GM23338 (cell line): Measurements from ENCODE around the gene MICAL3. TPM values are rescaled to one million over a fixed set of nuclear protein-coding genes. Genes with fewer than 3 reads are reported as not detected.

Source experiments
- ATAC-seq: fragments of 200-7000 bp; cut with Tn5 transposase; 3 replicates; pipeline ENCODE4 v1.9.1; 2020
- DNase-seq: peaks from one replicate; pipeline ENCODE4 v3.0.0-alpha.2; 2015; ENCODE audit warnings: low spot score
- H2AFZ ChIP-seq: fragments of 200-600 bp; sonication (generic); 2 replicates; pipeline ENCODE4 v1.8.0; 2016; ENCODE audit warnings: antibody characterized with exemption, mild to moderate bottlenecking, moderate library complexity
- H3F3A ChIP-seq: fragments of 200-600 bp; sonication (generic); replicated peaks from 2 replicates; pipeline ENCODE4 v1.8.0; 2017; ENCODE audit warnings: antibody characterized with exemption, mixed run types, low read depth
- H3K27ac ChIP-seq: fragments of 200-600 bp; sonication (generic); 2 replicates; pipeline ENCODE4 v1.6.1; 2016; ENCODE audit warnings: low read depth
- H3K27me3 ChIP-seq: fragments of 200-600 bp; sonication (generic); 2 replicates; pipeline ENCODE4 v1.8.0; 2016; ENCODE audit warnings: mild to moderate bottlenecking, mixed run types, moderate library complexity; ENCODE audit not compliant: insufficient read depth
- H3K36me3 ChIP-seq: fragments of 200-600 bp; sonication (generic); 2 replicates; pipeline ENCODE4 v1.8.0; 2016; ENCODE audit warnings: mild to moderate bottlenecking; ENCODE audit not compliant: insufficient read depth
- H3K4me1 ChIP-seq: fragments of 200-600 bp; sonication (generic); 2 replicates; pipeline ENCODE4 v1.8.0; 2016; ENCODE audit warnings: mild to moderate bottlenecking, moderate library complexity; ENCODE audit not compliant: insufficient read depth
- H3K4me2 ChIP-seq: fragments of 200-600 bp; sonication (generic); 2 replicates; pipeline ENCODE4 v1.7.1; 2017; ENCODE audit warnings: mixed run types
- H3K4me3 ChIP-seq: fragments of 200-600 bp; sonication (generic); 2 replicates; pipeline ENCODE4 v1.6.1; 2016; ENCODE audit warnings: mixed run types
- H3K79me2 ChIP-seq: fragments of 200-600 bp; sonication (generic); replicated peaks from 2 replicates; pipeline ENCODE4 v1.8.0; 2017; ENCODE audit warnings: mild to moderate bottlenecking; ENCODE audit not compliant: insufficient read depth
- H3K9me2 ChIP-seq: fragments of 200-600 bp; sonication (generic); 2 replicates; pipeline ENCODE4 v1.8.0; 2017; ENCODE audit not compliant: insufficient read depth
- H4K20me1 ChIP-seq: fragments of 200-600 bp; sonication (generic); replicated peaks from 2 replicates; pipeline ENCODE4 v1.8.0; 2017; ENCODE audit warnings: mild to moderate bottlenecking; ENCODE audit not compliant: insufficient read depth
- H3K27ac Mint-ChIP-seq: 2 replicates; pipeline ENCODE4 v1.8.0; 2020; ENCODE audit warnings: inconsistent platforms, mild to moderate bottlenecking, moderate library complexity, mixed read lengths
- H3K27me3 Mint-ChIP-seq: 3 replicates; pipeline ENCODE4 v1.8.0; 2022; ENCODE audit warnings: low read depth, mild to moderate bottlenecking, moderate library complexity, mixed read lengths, inconsistent platforms; ENCODE audit not compliant: insufficient read depth, poor library complexity
- H3K36me3 Mint-ChIP-seq: 3 replicates; pipeline ENCODE4 v1.8.0; 2021; ENCODE audit warnings: low read depth, mild to moderate bottlenecking, inconsistent platforms, moderate library complexity, mixed read lengths
- H3K4me1 Mint-ChIP-seq: 3 replicates; pipeline ENCODE4 v1.8.0; 2020; ENCODE audit warnings: mild to moderate bottlenecking, inconsistent platforms, mixed read lengths
- H3K4me3 Mint-ChIP-seq: 3 replicates; pipeline ENCODE4 v1.8.0; 2021; ENCODE audit warnings: moderate library complexity, mild to moderate bottlenecking, inconsistent platforms, mixed read lengths
- H3K9me3 Mint-ChIP-seq: 3 replicates; pipeline ENCODE4 v1.8.0; 2020; ENCODE audit warnings: moderate library complexity, mild to moderate bottlenecking, inconsistent platforms, mixed read lengths
- CREB1 ChIP-seq: fragments of 250-450 bp; sonication (Bioruptor Pico); IDR thresholded peaks from 2 replicates; pipeline ENCODE4 v1.5.0; 2020; ENCODE audit warnings: low read depth, mild to moderate bottlenecking, moderate library complexity
- EZH2 ChIP-seq: fragments of 200-600 bp; sonication (generic); IDR thresholded peaks from one replicate; pipeline ENCODE4 v1.8.0; 2017; ENCODE audit warnings: antibody characterized with exemption, mild to moderate bottlenecking, low read depth; ENCODE audit not compliant: unreplicated experiment
- EZH2phosphoT487 ChIP-seq: fragments of 200-600 bp; sonication (generic); IDR thresholded peaks from one replicate; pipeline ENCODE4 v1.8.1; 2018; ENCODE audit warnings: antibody characterized with exemption; ENCODE audit not compliant: unreplicated experiment
- JUNB ChIP-seq: IDR thresholded peaks from one replicate; pipeline ENCODE4 v1.6.1; 2016; ENCODE audit warnings: antibody characterized with exemption; ENCODE audit not compliant: unreplicated experiment
- NANOG ChIP-seq: IDR thresholded peaks from 2 replicates; pipeline ENCODE4 v1.6.1; 2016; ENCODE audit warnings: antibody characterized with exemption, borderline replicate concordance
- POLR2AphosphoS5 ChIP-seq: IDR thresholded peaks from 2 replicates; pipeline ENCODE4 v1.6.1; 2016; ENCODE audit warnings: antibody characterized with exemption, low read depth
- STAT1 ChIP-seq: IDR thresholded peaks from one replicate; pipeline ENCODE4 v1.6.1; 2016; ENCODE audit warnings: antibody characterized with exemption; ENCODE audit not compliant: unreplicated experiment
- ZNF114 ChIP-seq: fragments of 250-450 bp; sonication (Bioruptor Pico); IDR thresholded peaks from 2 replicates; pipeline ENCODE4 v1.5.0; 2020; ENCODE audit warnings: mild to moderate bottlenecking, moderate library complexity
- ZNF331 ChIP-seq: fragments of 250-450 bp; sonication (Bioruptor Pico); IDR thresholded peaks from 2 replicates; pipeline ENCODE4 v1.5.0; 2020; ENCODE audit warnings: low read depth, mild to moderate bottlenecking, moderate library complexity
- ZNF462 ChIP-seq: fragments of 250-450 bp; sonication (Bioruptor Pico); IDR thresholded peaks from 2 replicates; pipeline ENCODE4 v1.5.0; 2020; ENCODE audit warnings: mild to moderate bottlenecking, moderate library complexity
- polyA plus RNA-seq: library from polyadenylated mRNA; unstranded; fragments of >200 nt; fragmentation: Nextera tagmentation; extraction: Ambion mirVana; gene quantifications from 2 replicates; pipeline ENCODE4 v1.2.1, GENCODE V29; 2016
- total RNA-seq: library from RNA; depleted of rRNA; stranded (reverse); fragments of >200 nt; shearing (Covaris generic); gene quantifications from 2 replicates; pipeline ENCODE4 v1.2.3, GENCODE V29; 2014
- TF ChIP-seq, protein P1 (sequence below): IDR thresholded peaks from 2 replicates; pipeline ENCODE4 v1.6.1; 2016; ENCODE audit warnings: antibody characterized with exemption
- TF ChIP-seq, protein P2 (sequence below), 2 experiments: fragments of 200-600 bp in 1 of 2; sonication (generic) in 1 of 2; conservative IDR thresholded peaks; 2 replicates each; pipeline versions ENCODE4 v1.5.1 to v1.6.1; 2016 to 2017; ENCODE audit warnings: antibody characterized with exemption in 2 of 2, low read depth in 2 of 2, mild to moderate bottlenecking in 2 of 2, moderate library complexity in 1 of 2
- TF ChIP-seq, protein P3 (sequence below): IDR thresholded peaks from one replicate; pipeline ENCODE4 v1.6.1; 2018; ENCODE audit warnings: antibody characterized with exemption; ENCODE audit not compliant: unreplicated experiment

Gene MICAL3
- total and polyA plus RNA-seq, 2 experiments from 2014 or later, result 10.1 to 33.9 TPM

GRCh38 chr22:17847360-17848078 is 176.8 kb downstream of the MICAL3 start:
- Mint-ChIP-seq H3K27ac (no peak overlapping the region), H3K27me3 (no peaks in the 10 kb centered on the region), H3K36me3 (peaks cover 3% of the 10 kb centered on the region; the same call in 1 of the 3 replicates), H3K4me1 (peaks cover 9% of the 10 kb centered on the region; the same call in 2 of the 3 replicates), H3K9me3 (no peaks in the 10 kb centered on the region; the same call in 2 of the 3 replicates), H3K4me3 (no peak overlapping the region)
- Histone ChIP-seq H3K36me3 (no peaks in the 10 kb centered on the region), H3K79me2 (no peaks in the 10 kb centered on the region), H3K27ac (no peak overlapping the region), H3F3A (no peaks in the 10 kb centered on the region), H3K4me2 (no peak overlapping the region), H4K20me1 (no peaks in the 10 kb centered on the region; the same call in 1 of the 2 replicates), H3K4me3 (no peak overlapping the region), H3K4me1 (no peaks in the 10 kb centered on the region; the same call in 1 of the 2 replicates), H3K27me3 (no peaks in the 10 kb centered on the region), H2AFZ (no peak overlapping the region), H3K9me2 (no peaks in the 10 kb centered on the region)
- ATAC-seq, result no peak
- no peak for DNase-seq
- TF ChIP-seq, protein P1, sequence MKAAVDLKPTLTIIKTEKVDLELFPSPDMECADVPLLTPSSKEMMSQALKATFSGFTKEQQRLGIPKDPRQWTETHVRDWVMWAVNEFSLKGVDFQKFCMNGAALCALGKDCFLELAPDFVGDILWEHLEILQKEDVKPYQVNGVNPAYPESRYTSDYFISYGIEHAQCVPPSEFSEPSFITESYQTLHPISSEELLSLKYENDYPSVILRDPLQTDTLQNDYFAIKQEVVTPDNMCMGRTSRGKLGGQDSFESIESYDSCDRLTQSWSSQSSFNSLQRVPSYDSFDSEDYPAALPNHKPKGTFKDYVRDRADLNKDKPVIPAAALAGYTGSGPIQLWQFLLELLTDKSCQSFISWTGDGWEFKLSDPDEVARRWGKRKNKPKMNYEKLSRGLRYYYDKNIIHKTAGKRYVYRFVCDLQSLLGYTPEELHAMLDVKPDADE, result no peak
- TF ChIP-seq ZNF331 (CRISPR knock-in tag) (no peak), POLR2AphosphoS5 (no peak), STAT1 (no peak), EZH2phosphoT487 (no peak), JUNB (no peak), ZNF462 (CRISPR knock-in tag) (no peak), ZNF114 (CRISPR knock-in tag) (no peak), NANOG (no peak), CREB1 (CRISPR knock-in tag) (no peak), EZH2 (no peak)
- TF ChIP-seq, protein P2, sequence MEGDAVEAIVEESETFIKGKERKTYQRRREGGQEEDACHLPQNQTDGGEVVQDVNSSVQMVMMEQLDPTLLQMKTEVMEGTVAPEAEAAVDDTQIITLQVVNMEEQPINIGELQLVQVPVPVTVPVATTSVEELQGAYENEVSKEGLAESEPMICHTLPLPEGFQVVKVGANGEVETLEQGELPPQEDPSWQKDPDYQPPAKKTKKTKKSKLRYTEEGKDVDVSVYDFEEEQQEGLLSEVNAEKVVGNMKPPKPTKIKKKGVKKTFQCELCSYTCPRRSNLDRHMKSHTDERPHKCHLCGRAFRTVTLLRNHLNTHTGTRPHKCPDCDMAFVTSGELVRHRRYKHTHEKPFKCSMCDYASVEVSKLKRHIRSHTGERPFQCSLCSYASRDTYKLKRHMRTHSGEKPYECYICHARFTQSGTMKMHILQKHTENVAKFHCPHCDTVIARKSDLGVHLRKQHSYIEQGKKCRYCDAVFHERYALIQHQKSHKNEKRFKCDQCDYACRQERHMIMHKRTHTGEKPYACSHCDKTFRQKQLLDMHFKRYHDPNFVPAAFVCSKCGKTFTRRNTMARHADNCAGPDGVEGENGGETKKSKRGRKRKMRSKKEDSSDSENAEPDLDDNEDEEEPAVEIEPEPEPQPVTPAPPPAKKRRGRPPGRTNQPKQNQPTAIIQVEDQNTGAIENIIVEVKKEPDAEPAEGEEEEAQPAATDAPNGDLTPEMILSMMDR (conservative IDR thresholded peaks at IDR 0.05; ENCODE audit: low read depth in 2 of 2), result no peak
- TF ChIP-seq, protein P3, sequence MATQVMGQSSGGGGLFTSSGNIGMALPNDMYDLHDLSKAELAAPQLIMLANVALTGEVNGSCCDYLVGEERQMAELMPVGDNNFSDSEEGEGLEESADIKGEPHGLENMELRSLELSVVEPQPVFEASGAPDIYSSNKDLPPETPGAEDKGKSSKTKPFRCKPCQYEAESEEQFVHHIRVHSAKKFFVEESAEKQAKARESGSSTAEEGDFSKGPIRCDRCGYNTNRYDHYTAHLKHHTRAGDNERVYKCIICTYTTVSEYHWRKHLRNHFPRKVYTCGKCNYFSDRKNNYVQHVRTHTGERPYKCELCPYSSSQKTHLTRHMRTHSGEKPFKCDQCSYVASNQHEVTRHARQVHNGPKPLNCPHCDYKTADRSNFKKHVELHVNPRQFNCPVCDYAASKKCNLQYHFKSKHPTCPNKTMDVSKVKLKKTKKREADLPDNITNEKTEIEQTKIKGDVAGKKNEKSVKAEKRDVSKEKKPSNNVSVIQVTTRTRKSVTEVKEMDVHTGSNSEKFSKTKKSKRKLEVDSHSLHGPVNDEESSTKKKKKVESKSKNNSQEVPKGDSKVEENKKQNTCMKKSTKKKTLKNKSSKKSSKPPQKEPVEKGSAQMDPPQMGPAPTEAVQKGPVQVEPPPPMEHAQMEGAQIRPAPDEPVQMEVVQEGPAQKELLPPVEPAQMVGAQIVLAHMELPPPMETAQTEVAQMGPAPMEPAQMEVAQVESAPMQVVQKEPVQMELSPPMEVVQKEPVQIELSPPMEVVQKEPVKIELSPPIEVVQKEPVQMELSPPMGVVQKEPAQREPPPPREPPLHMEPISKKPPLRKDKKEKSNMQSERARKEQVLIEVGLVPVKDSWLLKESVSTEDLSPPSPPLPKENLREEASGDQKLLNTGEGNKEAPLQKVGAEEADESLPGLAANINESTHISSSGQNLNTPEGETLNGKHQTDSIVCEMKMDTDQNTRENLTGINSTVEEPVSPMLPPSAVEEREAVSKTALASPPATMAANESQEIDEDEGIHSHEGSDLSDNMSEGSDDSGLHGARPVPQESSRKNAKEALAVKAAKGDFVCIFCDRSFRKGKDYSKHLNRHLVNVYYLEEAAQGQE, result no peak
